Activated CD4-positive, alpha-beta T cell treated with anti-CD3 and anti-CD28 coated beads, Interleukin-2, amount 50 U/mL, for 24 hours (primary cell): ENCODE data around the gene KCNJ9.
A peak's percentile ranks its signal among the peaks of the same experiment; 100 is the strongest.

ENCODE experiments used
- DNase-seq, 2 donors: peaks; one replicate each; pipeline ENCODE4 v3.0.0-alpha.2; 2020; ENCODE audit warnings: low read depth in 1 of 2, low spot score in 1 of 2

Gene KCNJ9

DNA sequence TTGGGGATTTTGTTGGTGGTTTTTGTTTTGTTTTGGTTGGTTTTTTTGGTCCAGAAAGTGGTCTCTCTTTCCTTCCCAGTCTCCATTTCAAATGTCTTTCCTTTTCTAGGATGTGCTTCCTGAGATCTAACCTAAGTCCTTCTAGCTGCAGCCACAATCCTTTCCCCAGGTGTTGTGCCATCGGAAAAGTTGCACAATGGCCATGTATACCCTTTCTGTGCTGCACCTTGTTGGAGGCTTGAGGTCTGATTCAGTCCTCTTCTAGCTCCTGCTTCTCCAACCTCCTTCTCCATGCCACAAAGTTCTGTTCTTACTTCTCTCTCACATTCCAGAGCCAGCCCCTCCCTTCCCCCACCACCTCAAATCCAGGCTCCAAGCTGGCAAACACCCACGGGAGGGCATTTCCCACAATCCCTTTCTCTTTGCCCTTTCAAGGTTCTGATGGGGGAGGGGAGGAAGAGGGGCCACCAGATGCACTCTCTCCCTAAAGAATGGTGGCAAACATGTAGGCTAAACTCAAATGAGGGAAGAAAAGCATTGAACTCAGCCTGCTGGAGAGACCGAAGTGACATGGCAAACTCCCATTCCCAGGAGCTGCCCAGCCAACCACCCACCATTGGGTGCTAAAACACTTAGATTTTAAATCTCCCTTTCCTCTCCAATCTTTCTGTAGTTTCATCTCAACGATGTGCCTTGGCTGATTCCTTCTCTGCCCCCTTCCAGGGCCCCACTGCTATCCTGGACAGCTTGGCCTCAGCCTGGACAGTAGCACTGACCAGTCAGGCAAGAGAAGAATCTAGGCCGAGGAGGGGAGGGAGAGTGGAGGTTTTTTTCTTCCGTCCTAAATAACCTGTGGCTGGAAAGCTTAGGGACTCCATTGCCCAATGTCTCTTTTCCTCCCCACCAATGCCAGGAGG, 14.3 kb upstream of the KCNJ9 start:
- DNase-seq = no peak

DNA sequence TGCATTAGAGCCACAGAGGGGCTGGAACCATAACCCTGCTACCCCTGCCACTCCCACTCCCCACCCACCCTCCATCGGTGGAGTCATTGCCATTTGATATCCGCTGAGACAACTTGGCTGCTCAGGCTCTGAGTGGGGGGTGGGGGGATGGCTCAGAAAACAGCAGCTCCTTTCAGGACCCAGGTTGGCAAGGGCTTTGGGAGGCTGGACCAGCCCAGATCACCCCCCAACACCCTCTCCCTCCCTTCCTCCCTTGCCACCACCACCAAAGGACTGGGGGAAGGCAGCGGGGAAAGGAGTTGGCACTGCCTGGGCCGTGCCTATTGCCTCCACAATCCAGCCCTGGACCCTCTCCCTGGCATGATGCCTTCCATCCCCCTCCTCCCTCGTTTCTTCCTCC, 13.1 kb upstream of the KCNJ9 start:
- no peak for DNase-seq

DNA sequence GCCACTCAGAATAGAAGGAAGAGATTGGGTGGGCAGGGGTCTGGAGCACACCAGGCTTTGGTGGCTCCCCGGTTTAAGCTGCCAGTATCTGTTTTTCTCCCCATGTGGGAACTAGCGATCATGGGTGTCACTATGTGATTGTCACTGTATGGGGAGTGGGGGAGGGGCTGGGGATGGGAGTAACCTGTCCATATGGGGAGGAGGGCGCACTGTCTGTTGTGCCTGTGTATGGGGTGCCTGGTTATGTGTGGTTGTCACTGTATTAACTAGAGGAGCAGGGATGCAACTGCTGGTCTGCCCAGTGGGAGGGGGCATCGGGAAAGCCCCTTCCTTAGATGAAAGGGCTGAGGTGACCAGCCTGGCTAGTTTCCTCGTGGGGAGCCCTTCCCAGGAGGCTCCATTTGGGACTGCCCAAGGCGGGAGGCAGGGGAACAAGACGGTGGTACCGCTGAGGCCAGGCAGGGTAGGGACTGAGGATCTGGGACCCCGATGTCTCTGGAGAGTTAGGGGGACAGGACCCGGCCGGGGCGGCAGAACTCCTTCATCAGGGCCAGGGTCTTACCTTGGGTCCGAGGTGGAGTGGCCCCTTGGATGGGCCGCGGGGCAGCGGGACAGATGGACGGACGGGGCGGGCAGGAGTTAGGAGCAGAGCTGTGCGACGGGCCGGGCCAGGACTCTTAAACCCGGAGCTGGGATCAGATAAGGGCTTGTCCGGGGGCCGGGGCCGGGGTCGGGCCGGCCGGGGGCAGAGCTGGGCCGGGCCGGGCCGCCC, 11.7 kb upstream of the KCNJ9 start, which contains the start of gene KCNJ10:
TSS of gene KCNJ10 (minus strand) at position 701 of the 772 bp plus-strand sequence. CDS start 27,628 bp downstream, outside the sequence.
- no peak for DNase-seq

DNA sequence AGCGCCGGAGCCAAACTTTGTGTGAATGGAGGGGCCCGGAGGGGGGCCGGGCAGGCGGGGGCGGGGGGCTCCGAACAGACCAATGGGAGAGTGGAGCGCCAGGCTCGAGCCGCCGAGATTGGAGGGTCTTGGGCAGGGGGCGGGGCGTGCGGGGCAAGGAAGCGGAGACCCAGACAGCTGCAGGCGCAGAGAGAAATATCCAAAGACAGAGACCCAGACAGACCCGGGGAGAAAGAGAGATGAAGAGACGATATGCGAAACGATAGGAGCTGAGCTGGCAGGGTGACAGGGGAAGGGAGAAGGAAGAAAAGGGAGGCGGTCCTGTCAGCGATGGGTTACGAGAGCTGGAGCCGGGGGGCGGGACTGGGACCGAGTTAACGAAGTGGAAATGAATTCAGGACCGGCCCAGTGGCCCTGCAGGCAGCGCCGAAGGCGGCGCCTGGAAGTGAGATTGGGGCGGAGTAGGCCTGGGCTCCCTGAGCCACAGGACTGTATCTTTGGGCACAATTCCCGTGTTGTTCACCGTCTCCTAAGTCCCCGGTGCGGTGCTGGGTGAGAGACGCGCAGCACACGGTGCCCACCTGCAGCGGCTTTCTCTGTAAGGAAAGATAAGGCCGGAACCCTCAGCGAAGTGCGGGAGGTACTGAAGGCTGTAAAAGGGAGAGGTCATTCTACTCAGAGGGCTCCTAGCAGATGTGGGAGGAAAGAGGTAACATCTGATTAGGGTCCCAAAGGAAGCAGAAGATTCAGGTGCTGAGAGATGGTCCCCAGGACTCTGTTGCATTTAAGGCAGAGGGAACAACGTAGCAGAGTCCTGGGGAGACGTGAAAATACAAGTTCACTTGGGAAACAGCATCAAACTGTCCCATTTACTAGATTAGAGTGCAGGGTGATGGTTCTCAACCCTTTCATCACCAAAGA, 10.8 kb upstream of the KCNJ9 start:
- peak; percentile 20 to 44 for DNase-seq

DNA sequence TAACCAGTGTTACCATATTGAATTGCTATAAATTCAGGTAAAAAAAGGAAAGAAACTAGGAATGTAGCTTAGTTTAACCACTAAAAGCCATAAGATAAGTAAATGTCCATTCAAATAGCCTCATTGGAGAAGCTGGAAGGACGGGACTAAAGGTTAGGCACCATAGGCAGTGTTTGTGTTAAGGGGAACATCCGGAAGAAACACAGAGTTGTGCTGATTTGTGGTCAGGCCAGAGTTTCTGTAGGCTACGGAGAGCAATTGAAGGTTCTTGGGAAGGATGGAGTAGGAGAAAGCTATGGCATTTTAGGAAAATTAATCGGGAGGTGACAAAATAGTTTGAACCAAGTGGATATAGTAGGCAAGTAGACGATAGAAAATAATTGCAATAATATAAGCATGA, 10.0 kb upstream of the KCNJ9 start:
- DNase-seq = no peak

DNA sequence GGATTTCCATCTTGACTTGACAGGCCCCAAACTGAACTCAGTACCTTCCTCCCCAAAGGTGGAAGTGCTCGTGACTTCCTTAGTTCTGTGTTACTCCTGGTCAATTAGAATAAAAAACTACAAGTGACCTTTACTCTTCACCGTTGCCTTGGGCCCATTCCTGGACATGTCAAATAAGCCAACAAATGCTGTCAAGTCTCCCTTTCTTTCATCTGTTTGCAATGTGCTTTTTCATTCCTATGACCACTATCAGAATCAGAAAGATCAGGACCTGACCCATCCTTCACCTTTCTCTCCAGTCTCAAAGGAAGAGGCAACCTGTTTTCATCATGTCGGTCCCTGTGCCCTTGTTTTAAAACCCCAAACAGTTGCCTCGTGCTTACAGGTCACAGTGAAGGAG, 6.5 kb upstream of the KCNJ9 start:
- DNase-seq = no peak

DNA sequence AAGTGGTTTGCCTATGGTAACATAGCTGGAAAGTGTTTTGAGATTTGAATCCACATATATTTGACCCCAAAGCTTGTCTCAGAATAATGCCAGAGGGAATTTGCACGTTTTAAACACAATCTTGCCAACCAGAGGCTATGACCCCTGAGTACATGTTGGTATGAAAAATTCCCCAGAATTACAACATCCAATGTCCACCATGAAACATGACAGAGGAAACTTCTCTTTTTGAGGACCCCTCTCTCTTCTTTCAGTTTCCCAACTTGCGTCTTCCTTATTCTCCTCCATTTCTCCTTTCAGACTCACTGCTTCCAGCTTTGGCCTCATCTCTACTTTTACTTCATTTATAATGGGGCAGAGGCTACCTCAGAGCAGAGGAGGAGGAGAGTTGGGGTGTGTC, 5.5 kb upstream of the KCNJ9 start:
- DNase-seq = no peak

DNA sequence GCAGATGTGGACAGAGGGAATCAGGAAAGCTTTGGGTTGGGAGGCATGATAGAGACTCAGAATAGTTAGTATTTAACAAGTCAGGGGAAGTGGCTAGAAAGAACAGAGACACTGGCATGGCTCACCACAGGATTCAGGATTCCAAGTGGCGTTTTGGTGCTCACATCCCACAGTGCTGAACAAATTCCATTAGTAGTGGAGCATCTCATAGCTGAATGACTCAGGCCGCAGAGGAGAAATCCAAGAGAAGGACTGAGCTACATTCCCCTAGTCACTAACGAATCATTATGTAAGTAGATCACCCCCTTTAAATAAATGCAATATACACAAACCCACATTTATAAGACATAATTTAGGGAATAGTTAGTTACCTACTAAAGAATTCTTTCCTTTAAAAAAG, 5.0 kb upstream of the KCNJ9 start:
- DNase-seq = no peak

DNA sequence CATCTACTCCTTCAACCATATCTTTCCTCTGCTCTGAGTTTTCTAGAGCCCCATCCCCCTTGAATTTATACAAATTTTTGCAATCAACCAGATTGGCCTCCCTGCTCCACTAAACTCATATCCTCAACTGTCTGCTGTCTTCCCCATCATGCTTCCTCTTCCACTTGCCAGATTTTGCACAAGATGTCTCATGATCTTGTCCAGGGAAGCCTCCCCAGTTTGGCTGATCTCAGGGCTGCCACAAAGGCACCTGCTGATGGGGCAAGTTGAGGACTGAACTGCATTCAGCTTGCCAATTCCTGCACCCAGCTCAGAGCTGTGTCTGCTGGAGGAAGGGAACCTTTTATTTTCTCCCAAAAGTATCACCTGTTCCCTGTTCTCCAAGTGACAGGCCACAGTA, 3.9 kb upstream of the KCNJ9 start:
- no peak for DNase-seq

DNA sequence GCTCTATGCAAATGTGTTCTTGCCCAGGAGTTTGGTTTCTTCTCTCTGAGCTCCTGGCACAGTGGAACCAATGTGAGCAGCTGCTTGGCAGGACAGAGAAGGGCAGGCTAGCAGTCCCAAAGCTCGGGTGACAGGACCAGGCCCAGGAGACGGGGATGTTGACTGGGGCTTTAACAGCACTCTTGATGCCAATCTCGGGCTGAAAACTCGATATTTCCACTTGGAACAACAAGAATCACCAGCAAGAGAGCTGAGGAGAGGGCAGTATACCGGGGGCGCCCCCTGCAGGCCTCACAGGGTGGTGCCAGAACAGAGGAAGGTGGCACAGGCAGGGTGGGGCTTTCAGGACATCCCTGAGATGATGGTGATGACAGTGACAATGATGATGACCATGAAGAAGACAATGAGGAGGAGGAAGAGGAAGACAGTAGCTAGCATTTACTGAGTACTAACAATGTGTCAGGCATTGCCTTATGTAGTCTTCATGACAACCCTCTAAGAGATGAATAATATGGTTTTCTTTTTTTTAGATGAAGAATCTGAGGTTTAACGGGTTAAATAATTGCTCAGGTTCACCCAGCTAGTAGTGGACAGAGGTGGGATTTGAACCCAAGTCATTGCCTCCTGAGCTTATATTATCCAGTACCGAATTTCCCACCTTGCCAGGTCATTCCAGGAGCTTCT, 2.7 kb upstream of the KCNJ9 start:
- DNase-seq = peak in 1 of 2 donors; percentile 47

DNA sequence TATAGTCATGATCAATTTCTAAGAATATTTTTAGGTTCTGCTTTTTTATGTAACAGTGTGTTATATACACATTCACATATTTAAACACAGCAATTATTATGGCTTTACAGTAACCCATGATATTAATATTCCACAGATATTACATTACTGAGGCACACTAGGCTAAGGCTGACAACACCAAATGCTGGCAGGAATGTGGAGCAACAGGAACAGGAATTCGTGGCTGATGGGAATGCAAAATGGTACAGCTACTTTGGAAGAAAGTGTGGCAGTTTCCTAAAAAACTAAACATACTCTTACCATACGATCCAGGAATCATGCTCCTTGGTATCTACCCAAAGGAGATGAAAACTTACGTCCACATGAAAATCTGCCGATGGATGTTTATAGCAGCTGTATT, 1.9 kb upstream of the KCNJ9 start:
- no peak for DNase-seq

DNA sequence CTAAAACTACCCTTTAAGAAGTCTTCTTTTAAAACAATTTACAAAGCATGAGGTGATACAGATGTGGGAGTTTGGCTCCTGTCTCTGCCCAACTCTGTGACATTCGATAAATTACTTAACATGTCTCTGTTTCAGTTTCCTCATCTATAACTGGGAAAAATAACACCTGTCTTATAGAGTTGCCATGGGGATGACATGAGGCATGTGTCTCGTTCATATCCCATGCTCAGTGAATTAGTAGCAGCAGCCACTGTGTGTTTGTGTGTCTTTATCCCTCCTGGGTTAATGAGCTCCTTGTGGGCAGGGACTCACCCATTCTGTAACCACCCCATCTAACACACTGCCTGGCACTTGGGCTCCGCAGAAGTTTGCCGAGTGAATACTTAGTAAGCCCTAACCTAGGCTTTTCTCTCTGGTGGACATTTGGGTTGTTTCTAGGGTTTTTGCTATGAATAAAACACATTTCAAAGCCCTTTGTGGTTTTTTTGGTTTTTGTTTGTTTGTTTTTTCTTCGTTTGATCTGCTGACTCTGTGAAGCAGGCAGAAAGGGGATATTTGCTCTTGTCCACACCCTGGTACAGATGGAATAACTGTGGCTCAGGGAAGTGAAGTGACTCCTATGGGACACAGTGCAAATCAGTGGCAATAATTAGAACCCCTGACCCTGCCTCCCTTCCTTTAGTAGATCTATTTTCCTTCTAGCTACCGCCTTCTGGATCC, 797 bp upstream of the KCNJ9 start:
- DNase-seq = no peak

DNA sequence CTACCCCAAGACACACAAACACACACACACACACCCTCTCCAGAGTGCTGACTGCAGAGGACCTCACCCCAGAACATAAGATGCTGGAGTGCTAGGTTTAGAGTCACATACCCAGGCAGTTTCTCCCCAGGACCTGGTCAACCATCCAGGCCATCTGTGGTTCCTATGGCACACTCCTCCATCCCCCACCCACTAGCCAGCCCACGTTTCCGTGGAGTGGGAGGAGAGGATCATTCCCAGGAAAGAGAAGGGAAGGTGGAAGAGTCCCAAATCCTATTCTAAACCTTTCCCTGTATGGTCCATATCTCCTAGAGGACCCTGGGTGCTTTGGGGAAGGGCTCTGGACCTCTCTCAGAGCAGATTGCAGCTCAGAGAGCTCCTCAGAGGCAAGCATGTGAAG, 1.1 kb downstream of the KCNJ9 start:
- no peak for DNase-seq

DNA sequence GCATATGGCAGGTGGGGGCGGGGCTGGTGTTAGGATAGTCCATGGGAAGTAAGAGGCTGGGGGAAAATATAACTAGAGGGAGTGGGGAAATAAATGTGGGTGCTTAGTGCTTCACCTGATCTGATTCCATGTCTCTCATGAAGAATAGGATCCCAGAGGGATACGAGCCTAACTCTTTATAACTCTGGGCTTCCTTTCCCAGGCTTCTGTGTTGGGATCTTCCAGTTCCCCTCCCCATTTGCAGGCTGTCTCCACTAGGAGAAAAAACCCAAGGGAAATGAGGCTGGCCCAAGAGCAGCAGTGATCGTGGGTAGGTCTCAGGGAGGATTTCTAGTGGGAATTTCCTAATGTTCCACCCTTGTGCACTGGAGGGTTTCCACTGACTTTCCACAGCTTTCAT, 1.6 kb downstream of the KCNJ9 start:
- DNase-seq = no peak

DNA sequence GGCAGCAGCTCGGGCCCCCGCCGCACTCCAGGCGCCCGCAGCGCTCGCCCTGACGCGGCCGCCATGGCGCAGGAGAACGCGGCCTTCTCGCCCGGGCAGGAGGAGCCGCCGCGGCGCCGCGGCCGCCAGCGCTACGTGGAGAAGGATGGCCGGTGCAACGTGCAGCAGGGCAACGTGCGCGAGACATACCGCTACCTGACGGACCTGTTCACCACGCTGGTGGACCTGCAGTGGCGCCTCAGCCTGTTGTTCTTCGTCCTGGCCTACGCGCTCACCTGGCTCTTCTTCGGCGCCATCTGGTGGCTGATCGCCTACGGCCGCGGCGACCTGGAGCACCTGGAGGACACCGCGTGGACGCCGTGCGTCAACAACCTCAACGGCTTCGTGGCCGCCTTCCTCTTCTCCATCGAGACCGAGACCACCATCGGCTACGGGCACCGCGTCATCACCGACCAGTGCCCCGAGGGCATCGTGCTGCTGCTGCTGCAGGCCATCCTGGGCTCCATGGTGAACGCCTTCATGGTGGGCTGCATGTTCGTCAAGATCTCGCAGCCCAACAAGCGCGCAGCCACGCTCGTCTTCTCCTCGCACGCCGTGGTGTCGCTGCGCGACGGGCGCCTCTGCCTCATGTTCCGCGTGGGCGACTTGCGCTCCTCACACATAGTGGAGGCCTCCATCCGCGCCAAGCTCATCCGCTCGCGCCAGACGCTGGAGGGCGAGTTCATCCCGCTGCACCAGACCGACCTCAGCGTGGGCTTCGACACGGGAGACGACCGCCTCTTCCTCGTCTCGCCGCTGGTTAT, 2.8 kb downstream of the KCNJ9 start:
- peak; percentile 51 to 52 for DNase-seq

DNA sequence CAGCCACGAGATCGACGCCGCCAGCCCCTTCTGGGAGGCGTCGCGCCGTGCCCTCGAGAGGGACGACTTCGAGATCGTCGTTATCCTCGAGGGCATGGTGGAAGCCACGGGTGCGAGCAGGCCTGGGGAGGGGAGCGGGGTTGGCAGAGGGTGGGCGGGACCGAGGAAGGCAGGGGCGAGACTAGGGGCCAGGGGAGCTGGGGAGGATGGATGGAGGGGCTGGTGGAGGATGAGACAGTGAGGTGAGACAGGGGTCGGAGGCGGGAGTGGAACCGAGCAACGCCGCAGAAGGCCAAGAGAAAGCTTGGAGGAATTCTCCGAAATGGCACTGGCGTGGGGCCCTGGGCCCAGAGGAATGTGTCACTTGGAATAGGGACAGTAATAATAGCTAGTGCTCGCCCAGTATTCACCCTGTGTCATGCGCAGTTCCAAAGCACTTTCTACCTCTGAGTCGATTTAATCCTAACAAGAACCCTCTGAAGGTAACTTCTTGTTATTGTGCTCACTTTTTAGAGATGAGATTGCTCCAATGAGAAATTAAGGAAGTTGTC, 3.5 kb downstream of the KCNJ9 start:
- no peak for DNase-seq

DNA sequence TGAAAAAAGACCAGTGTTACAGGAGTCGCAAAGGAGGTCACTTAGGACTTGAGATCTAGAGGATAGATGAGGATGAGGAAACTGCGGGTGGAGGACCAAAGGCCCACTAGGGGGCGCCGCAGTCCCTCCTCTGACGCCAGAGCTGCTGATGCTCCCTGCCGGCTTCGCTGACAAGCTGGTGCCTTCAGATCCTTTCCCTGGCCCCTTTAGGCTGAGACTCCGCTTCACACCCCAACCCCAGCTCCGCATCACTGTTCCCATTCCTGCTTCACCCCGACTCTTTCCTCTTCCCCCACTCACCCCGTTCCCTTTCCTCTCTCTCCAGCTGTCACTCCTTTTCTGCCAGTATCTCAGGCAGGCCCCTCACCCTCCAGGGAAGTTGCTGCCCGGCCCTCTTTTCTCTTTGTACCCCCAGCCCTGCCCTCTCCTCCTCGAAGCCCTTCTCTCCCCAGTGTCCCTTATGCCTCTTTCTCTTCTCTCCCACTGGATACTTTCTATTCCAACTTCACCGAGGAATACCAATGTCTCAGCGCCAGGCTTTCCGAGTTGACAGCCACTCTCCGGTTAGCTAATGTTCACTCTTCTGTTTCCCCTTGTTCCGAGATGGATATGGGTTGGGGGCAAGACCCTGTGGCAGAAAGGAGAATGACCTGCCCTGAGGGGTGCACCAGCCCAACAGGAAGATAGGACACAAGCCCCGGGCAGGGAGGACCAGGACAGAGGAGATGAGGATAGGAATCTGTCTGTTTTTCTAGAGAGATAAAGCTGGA, 4.5 kb downstream of the KCNJ9 start:
- DNase-seq = peak; percentile 56 to 63

DNA sequence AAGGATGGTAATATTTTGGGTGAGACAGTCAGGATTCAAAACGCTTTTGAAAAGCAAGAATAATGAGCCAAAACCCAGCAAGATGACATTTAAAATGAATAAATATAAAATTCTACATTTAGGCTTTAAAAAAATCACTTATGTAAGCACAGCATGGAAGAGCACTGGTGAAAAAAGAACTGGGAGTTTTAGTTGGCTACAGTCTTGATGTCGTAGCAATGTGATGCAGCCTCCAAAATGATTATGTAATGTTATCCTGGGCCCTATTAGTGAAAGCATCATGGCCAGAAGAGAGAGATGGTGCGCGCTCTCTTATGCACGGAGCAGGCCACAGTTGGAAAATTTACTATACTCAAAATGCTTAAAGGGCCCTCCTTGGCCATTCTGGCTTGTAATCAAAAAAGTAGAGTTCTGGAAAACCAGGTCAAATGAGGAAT, 5.1 kb downstream of the KCNJ9 start:
- DNase-seq = no peak
